Measurements from ENCODE around the gene MAP2K4. TPM values are rescaled to one million over a fixed set of nuclear protein-coding genes. Genes with fewer than 3 reads are reported as not detected.

MAP2K4 gene
- total and polyA plus RNA-seq, 2 of the 8 experiments (the other 6 are each of a cell fraction or from before 2014, with no cell fraction given), result 14.2 to 37.3 TPM

DNA sequence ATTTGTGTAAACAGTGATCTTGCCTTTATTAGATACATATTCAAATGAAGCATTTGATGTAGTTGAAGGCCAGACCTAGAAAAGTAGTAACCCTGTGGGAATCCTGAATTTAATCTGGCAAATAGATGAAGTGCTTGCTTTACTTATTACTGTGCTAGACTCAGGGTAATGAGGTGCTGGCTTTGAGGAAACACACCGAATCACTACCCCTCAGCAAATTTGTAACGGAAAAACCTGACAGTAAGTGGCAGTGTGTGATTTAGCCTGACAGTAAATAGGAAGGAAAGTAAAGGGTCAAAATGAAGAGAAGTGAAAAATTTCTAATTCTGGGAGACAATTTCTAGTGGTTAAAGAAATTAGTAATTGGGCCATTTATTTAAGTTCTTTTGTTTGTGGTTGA, 90.2 kb downstream of the MAP2K4 start (continued):
- TF ChIP-seq, protein P1, sequence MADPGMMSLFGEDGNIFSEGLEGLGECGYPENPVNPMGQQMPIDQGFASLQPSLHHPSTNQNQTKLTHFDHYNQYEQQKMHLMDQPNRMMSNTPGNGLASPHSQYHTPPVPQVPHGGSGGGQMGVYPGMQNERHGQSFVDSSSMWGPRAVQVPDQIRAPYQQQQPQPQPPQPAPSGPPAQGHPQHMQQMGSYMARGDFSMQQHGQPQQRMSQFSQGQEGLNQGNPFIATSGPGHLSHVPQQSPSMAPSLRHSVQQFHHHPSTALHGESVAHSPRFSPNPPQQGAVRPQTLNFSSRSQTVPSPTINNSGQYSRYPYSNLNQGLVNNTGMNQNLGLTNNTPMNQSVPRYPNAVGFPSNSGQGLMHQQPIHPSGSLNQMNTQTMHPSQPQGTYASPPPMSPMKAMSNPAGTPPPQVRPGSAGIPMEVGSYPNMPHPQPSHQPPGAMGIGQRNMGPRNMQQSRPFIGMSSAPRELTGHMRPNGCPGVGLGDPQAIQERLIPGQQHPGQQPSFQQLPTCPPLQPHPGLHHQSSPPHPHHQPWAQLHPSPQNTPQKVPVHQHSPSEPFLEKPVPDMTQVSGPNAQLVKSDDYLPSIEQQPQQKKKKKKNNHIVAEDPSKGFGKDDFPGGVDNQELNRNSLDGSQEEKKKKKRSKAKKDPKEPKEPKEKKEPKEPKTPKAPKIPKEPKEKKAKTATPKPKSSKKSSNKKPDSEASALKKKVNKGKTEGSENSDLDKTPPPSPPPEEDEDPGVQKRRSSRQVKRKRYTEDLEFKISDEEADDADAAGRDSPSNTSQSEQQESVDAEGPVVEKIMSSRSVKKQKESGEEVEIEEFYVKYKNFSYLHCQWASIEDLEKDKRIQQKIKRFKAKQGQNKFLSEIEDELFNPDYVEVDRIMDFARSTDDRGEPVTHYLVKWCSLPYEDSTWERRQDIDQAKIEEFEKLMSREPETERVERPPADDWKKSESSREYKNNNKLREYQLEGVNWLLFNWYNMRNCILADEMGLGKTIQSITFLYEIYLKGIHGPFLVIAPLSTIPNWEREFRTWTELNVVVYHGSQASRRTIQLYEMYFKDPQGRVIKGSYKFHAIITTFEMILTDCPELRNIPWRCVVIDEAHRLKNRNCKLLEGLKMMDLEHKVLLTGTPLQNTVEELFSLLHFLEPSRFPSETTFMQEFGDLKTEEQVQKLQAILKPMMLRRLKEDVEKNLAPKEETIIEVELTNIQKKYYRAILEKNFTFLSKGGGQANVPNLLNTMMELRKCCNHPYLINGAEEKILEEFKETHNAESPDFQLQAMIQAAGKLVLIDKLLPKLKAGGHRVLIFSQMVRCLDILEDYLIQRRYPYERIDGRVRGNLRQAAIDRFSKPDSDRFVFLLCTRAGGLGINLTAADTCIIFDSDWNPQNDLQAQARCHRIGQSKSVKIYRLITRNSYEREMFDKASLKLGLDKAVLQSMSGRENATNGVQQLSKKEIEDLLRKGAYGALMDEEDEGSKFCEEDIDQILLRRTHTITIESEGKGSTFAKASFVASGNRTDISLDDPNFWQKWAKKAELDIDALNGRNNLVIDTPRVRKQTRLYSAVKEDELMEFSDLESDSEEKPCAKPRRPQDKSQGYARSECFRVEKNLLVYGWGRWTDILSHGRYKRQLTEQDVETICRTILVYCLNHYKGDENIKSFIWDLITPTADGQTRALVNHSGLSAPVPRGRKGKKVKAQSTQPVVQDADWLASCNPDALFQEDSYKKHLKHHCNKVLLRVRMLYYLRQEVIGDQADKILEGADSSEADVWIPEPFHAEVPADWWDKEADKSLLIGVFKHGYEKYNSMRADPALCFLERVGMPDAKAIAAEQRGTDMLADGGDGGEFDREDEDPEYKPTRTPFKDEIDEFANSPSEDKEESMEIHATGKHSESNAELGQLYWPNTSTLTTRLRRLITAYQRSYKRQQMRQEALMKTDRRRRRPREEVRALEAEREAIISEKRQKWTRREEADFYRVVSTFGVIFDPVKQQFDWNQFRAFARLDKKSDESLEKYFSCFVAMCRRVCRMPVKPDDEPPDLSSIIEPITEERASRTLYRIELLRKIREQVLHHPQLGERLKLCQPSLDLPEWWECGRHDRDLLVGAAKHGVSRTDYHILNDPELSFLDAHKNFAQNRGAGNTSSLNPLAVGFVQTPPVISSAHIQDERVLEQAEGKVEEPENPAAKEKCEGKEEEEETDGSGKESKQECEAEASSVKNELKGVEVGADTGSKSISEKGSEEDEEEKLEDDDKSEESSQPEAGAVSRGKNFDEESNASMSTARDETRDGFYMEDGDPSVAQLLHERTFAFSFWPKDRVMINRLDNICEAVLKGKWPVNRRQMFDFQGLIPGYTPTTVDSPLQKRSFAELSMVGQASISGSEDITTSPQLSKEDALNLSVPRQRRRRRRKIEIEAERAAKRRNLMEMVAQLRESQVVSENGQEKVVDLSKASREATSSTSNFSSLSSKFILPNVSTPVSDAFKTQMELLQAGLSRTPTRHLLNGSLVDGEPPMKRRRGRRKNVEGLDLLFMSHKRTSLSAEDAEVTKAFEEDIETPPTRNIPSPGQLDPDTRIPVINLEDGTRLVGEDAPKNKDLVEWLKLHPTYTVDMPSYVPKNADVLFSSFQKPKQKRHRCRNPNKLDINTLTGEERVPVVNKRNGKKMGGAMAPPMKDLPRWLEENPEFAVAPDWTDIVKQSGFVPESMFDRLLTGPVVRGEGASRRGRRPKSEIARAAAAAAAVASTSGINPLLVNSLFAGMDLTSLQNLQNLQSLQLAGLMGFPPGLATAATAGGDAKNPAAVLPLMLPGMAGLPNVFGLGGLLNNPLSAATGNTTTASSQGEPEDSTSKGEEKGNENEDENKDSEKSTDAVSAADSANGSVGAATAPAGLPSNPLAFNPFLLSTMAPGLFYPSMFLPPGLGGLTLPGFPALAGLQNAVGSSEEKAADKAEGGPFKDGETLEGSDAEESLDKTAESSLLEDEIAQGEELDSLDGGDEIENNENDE (IDR thresholded peaks at IDR 0.05; ENCODE audit: insufficient replicate concordance, low read length), result no peak
- TF ChIP-seq PHF8 (conservative IDR thresholded peaks at IDR 0.05; ENCODE audit: low read depth, low read length) (no peak), SAP30 (IDR thresholded peaks at IDR 0.05; ENCODE audit: insufficient read depth, insufficient replicate concordance, low read length) (no peak), RXRA (IDR thresholded peaks at IDR 0.05; ENCODE audit: insufficient read depth, low read depth, low read length) (no peak), POLR2A (IDR thresholded peaks at IDR 0.05; ENCODE audit: control extremely low read depth in 1 of 2, low read depth in 2 of 2, low read length in 2 of 2) (no peak)
